KBM-7 (cell line): ENCODE data around the gene POLD3.

Experiments
- DNase-seq: peaks from one replicate; pipeline ENCODE4 v3.0.0-alpha.2; 2015
- in situ Hi-C: fragments of 300-500 bp; cut with MboI; formaldehyde crosslinking; loops from 2 replicates; pipeline ENCODE4 v1.14.3; 2020; ENCODE audit warnings: low sequenced_read_pairs, low pct_unique_long_range_greater_than_20kb, mixed read lengths

Gene POLD3

DNA sequence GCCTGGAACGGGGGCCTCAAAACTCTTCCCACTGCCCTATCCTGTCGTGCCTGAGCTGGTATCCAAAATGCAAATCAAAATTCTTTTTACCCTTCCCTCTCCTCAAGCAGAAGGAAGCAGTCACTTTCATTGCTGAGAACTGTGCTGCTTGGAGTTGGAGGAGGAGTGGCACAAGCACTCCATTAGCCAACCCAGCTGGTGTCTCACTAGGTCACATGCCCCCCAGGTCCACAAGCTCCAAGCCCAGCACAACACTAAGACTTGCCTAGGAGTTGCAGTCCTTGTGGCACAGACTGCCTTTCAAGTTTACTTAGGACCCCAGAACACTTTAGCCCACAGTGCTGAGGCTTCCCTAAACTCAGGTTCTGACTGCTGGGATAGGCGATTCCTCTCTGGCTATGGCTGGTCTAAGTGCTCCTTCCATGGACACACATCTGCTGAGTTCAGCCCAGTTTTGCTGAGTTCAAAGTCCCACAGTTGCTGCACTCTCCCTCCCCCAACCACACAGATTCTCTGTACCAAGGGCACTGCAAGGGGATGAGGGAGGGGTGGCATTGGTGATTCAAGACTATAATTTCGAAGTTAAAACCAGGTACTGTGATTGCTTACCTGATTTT lies 70.2 kb downstream of the POLD3 start:
- no peak for DNase-seq
- in situ Hi-C loops: no loop called here

DNA sequence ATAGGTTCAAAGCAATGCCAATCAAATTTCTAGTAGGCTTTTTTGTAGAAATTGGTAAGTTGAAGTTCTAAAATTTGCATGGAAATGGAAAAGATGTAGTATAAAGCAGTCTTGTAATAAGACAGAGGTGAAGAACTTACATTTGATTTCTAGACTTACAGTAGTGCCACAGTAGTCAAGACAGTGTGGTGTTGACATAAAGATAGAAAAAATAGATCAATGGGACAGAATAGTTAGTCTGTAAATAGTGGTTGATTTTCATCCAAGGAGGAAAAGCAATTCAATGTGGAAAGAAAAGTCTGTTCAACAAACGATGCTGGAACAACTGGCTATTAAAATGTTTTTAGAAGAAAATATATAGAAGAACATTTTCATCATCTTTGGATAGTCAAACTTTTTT lies 70.9 kb downstream of the POLD3 start:
- DNase-seq: no peak
- in situ Hi-C loops: no loop called here

DNA sequence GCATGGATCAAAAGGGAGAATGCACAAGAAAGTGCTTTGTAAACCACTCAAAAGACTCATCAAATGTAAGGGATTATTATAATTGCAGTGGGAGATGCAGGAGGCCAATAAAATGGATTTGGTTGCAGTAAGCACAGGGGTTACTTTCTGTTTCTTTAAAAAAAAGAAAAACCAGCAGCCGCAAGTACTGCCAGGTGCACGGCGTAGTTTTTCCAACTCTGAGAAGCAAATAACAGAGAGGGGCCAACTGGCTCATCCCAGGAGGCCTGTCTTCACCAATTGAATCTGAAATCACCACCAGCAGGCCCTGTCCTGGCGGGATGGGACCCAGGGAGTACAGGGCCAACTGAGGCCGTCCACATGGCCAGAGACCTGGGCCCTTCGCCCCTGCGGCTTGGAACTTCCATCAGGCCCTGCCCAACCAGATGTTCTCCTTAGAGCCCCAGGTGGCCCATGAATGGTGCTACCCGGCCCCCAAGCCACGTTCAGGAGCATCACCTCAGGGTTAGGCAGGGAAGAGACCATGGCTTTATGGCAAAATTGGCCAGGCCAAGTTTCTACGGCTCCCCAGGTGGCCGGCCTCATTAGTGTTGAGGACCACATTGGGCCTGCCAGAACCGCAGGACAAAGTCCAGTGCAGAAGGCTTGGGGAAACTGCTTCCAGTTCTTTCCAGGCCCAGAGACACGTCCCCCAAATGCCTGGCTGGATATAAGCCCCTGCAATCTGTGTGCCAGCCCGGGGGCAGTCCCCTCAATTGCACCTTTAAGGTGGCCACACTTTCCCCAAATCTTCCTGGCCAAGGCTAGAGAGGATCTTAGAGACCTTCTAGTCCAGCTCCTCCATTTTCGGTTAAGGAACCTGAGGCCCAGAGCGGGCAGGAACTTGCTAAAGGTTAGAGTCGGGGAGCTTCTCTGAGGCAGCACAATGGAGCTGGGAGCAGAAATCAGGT lies 77.1 kb downstream of the POLD3 start:
- in situ Hi-C loops: no loop called here
- DNase-seq: no peak

DNA sequence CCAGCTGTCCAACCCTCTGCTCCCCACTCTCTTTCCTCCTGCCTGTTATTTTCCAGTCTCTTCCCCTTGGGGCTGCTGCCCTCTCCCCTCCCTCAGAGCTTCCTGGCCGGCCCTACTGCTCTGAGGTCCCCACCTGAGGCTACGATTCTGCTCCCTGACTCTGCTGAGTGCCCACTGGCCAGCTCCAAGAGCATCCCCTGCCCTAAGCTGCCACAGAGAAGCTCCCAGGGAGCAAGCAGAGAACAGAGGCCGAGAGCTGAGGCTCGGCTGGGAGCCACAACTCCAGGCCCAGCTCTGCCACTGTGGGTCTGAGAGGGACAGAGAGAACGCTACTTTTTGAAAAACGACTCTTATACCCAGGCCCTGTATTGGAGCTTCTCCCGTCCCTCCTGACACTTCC lies 77.8 kb downstream of the POLD3 start:
- in situ Hi-C loops: no loop called here
- no peak for DNase-seq

DNA sequence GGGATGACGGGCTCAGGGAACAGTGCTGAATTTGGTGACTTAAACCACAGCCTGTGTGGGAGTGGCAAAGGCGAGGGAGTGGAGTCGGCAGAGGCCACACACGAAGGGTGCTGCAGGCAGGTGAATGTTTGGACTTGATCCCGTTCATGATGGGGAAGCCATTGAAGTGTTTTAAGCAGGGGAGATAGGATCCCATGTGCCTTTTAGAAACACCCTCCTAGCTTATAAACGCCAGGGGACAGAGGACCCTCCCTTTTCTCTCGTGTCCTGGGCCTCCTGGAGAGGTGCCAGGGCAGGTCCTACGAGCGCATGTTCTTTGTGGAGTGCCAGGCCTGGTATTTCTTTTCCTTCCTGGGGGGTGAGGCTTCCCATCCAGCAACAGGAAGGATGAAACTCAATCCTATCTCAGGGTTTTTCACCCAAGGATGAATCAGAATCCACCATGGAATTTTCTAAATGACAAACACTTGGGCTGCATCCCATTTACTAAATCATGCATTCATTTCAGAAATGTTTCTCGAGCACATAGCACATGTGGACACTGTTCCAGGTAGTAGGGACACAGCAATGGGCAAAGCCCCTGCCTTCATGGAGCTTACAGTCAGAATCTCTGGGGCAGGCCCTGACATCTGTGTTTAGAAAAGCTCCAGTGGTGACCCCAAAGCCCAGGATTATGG lies 79.3 kb downstream of the POLD3 start:
- in situ Hi-C loops: no loop called here
- DNase-seq: no peak

DNA sequence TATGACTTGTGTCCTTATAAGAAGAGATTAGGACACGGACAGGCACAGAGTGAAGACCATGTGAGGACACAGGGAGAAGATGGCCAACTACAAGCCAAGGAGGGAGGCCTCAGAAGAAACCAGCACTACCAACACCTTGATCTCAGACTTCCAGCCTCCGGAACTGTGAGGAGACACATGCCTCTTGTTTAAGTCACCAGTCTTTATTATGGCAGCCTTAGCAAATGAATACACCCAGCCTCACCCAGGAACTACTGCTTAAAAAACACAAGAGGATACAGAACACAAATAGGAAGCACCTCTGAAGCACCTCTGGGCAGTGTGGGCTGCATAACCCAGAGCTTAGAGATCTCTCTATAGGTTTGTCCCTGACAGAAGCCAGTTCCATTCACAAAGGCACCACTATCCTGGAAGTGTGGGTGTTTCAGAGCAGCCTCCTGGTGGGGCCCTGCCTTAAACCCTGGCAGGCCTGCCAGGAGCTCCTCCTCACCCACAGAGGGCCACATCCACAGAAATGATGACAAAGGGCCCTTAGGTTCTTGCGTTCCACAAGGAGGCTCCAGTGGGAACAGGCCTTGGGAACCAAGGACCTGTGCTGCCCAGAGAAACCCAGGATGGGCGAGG lies 80.1 kb downstream of the POLD3 start:
- in situ Hi-C loops: no loop called here
- no peak for DNase-seq

DNA sequence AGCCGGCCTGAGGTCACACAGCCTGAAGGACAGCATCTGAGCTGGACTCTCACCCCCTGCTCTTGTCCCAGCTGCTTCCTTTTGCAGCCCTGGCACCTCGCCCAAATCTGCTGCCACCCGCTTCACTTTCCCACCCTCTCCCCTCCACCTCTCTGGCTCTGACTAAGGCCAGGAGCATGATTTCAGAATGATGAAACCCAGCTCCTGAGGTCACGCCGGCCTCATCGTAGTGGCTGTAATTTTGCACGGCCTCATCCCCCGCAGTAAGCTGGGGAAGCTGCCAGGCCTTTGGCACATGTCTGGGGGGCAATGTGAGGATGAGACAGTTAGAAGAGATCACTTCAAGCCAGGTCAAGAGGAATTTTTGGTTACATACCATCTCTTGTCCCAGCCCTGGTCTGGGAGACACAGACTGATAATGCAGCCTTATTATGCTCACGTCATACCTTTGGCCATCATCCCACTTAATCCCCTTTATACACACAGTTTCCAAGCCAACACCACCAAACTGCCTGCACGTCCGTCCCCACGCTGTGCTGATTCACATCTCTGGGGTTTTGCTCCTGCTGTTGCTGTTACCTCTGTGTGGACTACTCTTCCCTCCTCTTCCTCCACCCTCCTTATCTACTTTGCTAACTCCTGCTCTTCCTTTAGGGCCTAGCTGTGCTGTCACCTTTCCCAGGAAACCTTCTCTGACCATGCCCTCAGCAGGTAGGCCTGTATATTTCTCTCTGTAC lies 80.7 kb downstream of the POLD3 start:
- DNase-seq: no peak
- in situ Hi-C loops: no loop called here

DNA sequence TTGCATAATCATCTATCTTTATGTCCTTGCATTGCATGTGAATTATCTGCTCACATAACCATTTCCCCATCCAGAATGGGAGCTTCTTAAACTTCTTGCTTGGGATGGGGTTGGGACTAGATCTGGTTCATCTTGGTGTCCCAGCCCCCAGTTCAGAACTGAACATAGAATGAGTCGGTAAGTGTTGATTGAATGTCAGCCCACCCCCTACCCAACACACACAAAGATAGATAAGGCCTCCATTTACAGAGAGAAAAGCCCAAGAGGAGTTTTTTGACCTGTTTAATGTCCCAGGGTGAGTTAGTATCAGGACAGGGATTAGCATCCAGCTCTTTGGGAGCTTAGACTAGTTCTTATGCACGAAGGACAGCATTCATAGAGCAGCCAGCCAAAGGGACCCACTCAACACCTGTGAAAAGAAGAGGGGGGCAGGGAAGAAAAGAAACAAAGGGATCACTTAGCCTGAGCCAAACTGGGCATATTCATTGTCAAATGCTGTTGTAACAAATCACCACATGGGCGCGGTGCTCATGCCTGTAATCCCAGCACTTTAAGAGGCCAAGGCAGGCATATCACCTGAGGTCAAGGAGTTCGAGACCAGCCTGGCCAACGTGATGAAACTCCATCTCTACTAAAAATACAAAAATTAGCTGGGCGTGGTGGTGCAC lies 81.4 kb downstream of the POLD3 start:
- no peak for DNase-seq
- in situ Hi-C loops: no loop called here

DNA sequence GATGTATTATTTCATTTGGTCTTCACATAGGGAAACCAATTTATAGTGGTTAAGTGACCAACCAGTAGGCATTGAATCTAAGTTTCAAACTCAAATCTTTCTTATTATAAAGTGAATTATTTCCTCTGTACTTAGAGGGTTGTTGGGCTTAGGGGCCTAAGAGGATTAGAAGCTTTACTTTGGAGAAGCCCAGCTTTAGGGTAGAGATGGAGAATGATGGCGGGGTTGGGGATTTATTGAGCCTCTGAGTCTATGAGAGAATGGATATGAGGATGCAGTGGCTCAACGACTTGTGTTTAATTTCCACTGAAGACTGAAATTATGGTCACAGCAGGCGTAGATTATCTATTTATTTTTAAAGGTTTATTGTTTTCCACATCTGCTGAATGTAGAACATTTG lies 83.4 kb downstream of the POLD3 start:
- in situ Hi-C loops: no loop called here
- no peak for DNase-seq

DNA sequence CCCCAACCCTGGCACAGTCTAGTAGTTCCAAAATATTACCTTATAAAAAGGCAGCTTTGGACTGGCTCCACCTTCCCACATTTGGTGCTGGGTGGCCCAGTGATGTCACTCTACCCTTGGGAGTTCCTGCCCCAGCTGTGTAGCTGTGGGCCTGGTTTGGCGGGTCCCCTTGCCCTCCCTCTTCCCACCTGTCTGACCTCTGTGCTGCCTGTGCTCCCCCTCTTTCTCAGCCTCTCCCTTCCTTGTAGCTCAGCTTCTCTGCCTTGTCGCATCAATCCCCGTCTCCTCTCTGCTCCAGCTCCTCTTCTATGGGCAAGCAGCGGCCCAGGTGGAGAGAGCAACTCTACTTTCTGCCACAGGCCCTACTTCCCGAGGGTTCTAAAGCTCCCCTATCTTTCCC lies 84.2 kb downstream of the POLD3 start:
- no peak for DNase-seq
- in situ Hi-C loops: no loop called here

DNA sequence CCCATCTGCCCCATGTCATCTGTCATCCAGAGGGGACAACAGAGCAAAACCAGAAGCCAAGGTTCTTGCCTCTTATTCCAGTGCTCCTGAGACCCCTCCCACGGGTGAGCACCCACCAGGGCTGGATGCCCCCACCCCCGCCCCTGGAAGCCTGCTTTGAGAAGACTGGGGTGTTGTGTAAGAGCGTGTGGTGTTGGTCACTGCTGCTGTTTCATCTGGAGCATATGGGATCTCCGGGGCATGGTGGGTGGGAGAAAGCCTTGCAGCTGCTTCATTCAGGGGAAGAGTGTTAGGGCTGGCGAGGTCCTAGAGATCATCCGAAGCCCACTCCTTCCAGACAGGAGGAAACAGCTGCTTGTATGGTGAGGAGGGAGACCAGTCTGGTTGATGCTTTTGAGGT lies 84.7 kb downstream of the POLD3 start:
- no peak for DNase-seq
- in situ Hi-C loops: no loop called here

DNA sequence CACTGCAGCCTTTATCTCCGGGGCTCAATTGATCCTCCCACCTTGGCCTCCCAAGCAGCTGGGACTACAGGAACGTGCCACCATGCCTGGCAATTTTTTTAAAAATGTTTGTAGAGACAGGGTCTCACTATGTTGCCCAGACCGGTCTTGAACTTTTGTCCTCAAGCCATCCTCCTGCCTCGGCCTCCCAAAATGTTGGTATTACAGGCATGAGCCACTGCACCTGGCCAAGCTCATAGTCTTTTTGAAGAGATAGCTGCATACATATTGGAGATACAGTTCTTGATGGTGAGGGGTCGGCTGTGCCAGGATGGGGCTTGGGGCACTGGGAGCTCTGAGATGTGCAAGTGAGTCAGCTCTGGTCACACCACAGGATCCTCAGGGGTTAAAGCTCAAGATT lies 85.7 kb downstream of the POLD3 start:
- DNase-seq: no peak
- in situ Hi-C loops: no loop called here

DNA sequence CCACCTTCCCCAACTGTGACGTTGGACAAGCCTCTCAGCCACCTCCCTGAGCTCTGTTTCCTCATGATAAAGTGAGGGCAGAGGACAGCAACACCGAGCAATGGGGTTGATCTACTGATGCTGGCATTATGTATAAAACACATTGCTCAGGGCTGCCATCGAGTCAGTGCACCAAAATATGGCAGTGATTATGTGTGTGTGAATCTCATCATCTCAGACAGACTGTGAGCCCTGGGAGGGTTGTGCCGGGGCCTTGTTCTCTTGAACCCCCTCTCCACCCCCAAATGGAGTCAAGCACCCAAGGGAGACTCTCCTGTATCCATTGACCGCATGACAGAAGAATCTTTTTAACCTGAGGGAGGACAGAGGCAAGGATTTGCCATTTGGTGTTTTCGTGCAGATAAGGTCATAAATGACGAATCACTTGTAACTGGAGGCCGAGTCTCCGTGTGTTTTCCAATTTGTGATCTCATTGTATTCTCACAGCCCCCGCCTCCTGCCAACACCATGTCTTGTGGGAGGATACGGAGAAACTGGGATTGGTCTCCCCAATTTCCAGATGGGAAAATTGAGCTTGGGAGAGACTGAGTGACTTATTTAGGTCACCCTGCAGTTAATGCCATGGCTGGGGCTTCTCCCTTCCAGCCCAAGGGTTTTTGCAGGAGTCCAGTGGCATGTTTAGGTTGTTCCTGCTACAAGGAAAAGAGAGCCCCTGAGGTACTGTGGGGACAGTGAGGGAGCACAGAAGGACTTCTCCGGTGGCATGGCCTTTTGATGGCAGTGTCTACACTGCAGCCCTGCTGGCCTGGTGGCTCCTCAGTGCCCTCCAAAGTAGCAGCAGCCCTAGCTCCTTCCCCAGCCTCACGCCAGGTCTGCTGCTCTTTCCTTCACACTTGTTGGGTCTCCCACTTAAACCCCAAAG lies 86.5 kb downstream of the POLD3 start:
- no peak for DNase-seq
- in situ Hi-C loops: no loop called here

DNA sequence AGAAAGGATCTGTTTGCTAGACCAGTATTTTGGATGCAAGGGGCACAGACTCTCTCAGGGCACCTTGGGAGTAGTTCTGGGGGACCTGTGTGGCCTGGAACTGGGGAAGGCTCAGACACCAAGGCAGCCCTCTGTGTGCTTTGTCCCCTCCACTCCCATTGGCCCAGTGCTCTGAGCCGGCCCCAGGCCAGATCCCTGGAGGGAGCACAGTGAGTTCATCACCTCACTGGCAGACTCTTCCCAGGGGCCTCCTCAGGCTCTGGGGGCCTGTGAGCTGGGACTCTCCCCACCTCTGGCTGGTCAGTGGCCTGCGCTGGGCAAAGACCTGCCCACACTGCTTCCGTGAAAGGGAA lies 87.1 kb downstream of the POLD3 start:
- no peak for DNase-seq
- in situ Hi-C loops: no loop called here

DNA sequence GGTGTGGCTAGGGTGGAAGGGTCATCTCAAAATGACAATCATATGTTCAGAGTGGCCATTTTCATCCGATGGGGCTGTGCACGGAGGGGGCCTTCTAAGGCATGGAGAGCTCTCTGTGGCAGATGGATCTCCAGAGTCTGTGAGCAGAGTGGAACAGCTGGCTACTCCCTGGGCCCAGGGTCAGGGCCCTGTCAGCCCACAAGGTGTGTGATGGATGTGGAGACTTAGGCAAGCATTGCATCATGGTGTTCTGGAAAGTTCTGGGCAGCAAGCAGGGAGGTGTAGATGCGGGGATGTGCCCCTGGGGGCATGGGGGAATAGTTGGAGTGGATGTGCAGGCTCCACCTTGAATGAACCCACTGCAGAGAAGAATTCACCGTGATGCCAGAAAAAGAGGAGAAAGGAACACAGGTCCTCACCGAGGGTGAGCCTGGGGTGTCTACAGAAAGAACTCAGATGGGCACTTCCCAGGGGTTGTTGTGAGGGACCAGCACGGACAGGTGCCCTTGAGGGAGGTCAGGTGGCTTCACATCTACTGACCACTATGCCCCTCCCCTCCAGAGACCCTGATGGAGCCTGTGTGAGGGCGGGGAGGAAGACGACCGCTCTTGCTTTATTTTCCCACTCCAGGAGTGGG lies 87.8 kb downstream of the POLD3 start:
- DNase-seq: no peak
- in situ Hi-C loops: no loop called here

DNA sequence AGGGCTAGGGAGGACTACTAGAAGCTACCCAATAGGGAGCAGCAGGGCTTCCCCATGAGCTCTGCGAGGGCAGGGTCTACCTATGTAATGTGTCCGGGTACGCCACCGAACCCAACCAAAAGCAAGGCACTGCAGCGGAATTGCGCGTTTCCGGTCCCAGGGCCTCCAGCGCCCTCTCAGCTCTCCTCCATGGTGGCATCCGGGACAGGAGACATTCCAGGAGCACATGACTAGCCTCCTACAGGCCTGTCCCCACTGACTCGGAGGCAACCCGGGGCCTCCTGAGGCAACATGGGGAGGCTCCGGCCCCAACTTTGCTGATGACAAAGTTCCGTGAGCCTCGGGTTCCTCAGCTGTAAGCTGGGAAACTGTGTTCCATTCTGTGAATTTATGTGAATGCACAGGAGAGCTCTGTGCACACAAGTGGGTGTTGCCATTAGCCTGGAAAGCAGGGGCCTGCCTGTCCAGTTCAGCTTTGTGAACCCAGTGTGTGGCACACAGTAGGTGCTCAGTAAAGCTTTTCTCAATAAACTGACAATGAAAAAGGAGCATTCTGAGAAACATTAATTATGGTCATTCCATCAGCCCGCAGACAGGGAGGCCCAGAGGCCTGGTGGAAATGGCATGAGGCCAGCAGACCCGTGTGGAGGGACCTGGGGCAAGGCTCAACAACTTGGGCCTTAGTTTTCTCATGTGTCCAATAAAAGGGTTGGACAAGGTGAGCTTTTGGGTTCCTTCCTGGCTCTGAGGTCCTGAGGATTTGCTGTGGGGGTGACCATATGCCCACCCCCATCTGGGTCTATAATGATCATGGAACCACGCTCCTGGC lies 88.5 kb downstream of the POLD3 start:
- in situ Hi-C loops: no loop called here
- DNase-seq: no peak
